Esophagus squamous epithelium (tissue), 4 donors: ENCODE data around the gene DLEU7.

Experiments used
- POLR2A ChIP-seq, 4 donors: fragments of 450-650 bp; IDR thresholded peaks; one replicate each; pipeline ENCODE4 v1.6.1; 2017; ENCODE audit warnings: antibody characterized with exemption in 4 of 4, mild to moderate bottlenecking in 4 of 4, moderate library complexity in 3 of 4
- TF ChIP-seq, protein P1 (sequence below), 6 experiments: fragments of 450-650 bp in 4 of 6; fragments of 200-600 bp in 2 of 6; sonication (generic) in 2 of 6; IDR thresholded peaks; one replicate each; pipeline ENCODE4 v1.5.1; 2016 to 2019; ENCODE audit warnings: antibody characterized with exemption in 6 of 6, mild to moderate bottlenecking in 4 of 6, moderate library complexity in 4 of 6

DNA sequence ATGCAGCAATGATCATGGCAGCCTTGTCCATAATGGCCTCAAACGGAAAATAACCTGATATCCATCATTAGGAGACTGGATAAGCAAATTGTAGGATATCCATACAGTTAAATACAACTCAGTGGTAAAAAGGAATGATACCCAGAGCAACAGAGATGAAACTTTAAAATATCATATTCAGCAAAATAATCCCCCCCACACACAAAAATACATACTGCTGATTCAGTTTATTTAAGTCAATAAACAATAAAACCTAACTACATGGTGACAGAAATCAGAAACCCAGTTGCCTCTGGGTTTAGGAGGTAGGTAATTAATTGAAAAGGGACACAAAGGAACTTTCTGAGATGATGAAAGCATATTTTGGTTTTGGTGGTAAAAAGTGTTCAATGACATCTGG lies 27.9 kb upstream of the DLEU7 start:
- TF ChIP-seq, protein P1, sequence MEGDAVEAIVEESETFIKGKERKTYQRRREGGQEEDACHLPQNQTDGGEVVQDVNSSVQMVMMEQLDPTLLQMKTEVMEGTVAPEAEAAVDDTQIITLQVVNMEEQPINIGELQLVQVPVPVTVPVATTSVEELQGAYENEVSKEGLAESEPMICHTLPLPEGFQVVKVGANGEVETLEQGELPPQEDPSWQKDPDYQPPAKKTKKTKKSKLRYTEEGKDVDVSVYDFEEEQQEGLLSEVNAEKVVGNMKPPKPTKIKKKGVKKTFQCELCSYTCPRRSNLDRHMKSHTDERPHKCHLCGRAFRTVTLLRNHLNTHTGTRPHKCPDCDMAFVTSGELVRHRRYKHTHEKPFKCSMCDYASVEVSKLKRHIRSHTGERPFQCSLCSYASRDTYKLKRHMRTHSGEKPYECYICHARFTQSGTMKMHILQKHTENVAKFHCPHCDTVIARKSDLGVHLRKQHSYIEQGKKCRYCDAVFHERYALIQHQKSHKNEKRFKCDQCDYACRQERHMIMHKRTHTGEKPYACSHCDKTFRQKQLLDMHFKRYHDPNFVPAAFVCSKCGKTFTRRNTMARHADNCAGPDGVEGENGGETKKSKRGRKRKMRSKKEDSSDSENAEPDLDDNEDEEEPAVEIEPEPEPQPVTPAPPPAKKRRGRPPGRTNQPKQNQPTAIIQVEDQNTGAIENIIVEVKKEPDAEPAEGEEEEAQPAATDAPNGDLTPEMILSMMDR (IDR thresholded peaks at IDR 0.05) = no peak
- TF ChIP-seq POLR2A (IDR thresholded peaks at IDR 0.05) = no peak
